ENCODE measurements around the gene UCK1.
"Not testable (repeated sequence)": the region's sequence is repeated elsewhere in the genome, so short reads cannot be mapped to it uniquely, and the experiment has no call there.

UCK1 gene

DNA sequence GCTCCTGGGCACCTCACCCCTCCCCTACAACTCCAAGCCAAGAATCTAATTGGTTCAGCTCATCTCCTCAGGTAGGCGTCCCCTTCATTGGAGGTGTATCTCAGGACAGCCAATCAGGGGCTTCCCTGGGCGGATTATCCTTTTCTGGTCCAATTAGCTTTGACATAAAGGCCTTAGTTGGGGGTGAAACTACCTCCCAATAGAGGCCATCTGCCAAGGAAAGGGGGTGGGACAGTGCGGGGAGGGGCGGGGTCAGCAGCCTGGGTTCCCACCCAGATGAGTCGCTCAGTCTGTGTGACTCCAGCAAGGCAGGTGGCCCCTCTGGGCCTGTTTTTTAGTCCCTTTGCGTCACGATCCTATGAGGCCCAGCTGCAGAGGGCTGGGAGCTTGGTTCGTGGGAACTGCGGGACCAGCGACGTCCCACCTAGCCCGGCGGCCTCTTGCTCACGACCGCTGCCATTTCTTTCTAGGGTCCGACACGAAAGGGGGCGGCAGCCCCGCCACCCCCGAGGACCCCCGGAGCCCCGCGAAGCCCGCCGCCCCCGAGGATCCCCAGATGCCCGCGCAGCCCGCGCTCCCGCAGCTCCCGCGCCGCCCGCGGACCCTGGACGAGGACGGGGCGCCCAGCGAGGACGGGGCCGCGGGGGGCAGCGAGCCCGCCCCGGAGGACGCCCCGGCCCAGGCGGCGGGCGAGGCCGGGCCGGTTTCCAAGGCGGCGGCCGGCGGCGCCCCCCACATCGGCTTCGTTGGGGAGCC lies 23.2 kb upstream of the UCK1 start:
- no peak for DNase-seq (ENCODE audit: low read depth in 2 of 2)

DNA sequence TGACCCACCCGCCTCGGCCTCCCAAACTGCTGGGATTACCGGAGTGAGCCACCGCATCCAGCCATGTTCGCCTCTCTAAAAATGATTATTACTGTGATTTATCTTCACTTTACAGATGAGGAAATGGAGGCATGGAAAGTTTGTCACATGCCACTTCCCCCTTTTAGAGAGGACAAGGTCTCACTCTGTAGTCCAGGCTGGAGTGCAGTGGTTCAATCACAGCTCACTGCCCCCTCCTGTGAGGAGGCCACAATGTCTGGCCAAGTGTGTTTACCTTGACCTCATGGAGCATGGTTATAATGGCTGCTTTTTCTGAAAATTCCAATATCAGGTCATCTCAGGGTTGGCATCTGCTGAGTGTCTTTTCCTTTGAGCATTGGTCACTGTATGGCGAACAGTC lies 21.0 kb upstream of the UCK1 start:
- DNase-seq (ENCODE audit: low read depth in 2 of 2), result no peak

DNA sequence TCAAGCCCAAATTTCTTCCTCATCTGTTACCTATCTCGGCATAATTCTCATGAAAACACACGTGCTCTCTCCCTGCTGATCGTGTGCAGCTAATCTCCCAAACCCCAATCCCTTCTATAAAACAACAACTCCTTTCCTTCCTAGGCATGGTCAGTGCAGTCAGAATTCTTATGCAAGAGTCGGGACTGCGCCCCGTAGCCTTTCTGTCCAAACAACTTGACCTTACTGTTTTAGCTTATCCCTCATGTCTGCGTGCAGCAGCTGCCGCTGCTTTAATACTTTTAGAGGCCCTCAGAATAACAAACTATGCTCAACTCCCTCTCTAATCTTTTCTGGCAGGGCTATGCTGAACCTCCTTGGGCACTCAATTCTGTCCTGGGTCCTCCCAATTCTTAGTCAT lies 19.4 kb upstream of the UCK1 start:
- not testable (repeated sequence) for DNase-seq (ENCODE audit: low read depth in 2 of 2)

DNA sequence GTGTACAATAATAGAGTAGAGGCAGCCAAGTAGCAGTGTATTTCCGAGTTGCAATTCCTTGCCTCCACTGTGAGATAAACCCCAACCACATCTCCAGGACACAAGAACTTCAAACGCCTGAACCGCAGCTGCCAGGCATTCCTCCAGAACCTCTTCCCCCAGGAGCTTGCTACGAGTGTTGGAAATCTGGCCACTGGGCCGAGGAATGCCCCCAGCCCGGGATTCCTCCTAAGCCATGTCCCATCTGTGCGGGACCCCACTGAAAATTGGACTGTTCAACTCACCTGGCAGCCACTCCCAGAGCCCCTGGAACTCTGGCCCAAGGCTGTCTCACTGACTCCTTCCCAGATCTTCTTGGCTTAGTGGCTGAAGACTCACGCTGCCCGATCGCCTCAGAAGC lies 18.1 kb upstream of the UCK1 start:
- DNase-seq (ENCODE audit: low read depth in 2 of 2), result not testable (repeated sequence)

DNA sequence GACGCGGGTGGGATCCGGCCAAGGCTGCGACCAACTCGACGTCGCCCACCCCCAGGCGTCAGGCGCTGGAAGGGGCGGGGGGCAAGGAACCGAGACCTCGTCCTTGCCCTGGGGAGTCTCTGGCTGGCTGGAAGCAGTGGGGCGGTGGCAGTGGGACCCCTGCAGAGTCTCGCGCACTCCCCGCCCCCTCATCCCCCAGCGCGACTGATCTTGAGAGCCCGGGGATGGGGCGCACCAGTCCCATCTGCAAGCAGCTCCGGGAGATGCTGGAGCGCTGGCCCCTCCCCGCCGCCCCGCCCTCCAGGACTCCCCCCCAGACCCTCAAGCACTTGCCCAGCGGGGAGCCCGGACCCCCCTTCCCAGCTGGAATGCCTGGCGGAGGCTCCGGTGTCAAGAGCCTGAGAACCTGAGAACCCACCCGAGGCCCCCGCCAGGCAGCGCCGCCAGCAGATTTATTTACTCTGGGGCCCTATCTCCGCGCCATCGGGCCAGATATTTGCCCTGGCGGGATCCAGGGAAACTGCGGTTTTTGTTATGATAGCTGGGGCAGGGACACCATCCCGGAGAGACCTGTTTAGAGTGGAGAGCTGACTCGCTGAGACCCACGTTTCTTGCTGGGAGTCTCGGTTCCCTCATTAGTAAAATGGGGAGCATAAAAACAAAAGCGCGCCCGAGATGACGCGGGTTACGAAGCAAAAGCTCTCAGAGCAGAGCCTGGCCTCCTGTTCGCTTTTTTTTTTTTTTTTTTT lies 15.4 kb upstream of the UCK1 start:
- no peak for DNase-seq (ENCODE audit: low read depth in 2 of 2)

DNA sequence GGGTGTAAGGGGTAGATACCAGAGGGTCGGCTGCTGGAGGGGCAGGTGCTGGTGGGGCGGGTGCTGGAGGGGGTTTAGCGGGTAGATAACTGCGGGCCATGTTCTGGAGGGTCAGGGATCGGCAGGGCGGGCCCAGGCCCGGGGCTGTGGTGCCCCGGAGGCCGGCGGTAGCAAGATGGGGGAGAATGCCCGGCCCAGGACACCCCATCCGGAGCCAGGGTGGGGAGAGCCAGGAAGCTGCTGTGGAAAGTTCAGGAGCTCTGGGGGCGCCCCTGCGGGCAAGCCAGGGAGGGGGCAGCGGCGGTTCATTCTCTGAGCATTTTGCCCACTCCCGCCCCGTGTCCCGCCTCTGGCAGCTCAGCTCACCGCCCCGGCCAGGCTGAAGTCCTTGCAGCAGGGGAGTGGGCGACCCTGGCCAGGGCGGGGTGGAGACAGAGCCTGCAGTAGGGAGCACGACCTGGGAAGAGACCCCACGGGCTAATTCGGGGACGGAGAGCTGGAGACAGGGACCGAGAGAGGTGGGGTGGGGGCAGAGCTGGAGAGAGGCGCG lies 14.8 kb upstream of the UCK1 start:
- no peak for DNase-seq (ENCODE audit: low read depth in 2 of 2)

DNA sequence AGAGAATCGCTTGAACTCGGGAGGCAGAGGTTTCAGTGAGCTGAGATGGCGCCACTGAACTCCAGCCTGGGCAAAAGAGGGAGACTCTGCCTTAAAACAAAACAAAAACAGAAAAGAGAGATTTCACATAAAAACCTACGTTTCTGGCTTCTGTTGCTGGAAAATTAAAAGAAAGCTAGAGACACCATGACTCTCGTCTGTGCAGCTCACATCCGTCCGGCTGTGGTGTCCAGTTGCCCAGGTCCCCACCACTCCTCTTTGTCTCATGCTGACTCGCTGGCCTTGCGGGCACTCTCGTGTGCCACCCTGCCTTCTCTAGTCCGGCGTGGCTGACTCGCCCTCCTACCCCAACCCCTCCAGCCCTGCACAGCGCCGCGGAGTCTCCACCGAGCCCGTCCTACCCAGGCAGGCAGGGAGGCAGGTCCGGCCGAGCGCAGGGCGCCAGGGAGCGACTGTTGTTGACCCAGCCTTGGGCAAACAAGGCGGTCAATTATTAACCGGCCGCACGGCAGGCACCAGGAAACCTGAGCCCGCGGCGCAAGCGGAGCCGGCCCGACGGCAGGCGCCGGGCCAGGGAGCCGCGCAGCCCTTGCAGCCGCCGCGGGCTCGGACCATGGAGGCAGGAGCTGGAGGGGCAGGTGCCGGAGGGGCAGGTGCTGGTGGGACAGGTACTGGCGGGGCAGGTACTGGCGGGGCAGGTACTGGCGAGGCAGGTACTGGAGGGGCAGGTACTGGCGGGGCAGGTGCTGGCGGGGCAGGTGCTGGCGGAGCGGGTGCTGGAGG lies 14.1 kb upstream of the UCK1 start, which contains the start of gene PRRT1B:
Gene PRRT1B (plus strand): TSS at position 521 of the 783 bp plus-strand sequence. CDS start 93 bp downstream, at position 614.
- no peak for DNase-seq (ENCODE audit: low read depth in 2 of 2)

DNA sequence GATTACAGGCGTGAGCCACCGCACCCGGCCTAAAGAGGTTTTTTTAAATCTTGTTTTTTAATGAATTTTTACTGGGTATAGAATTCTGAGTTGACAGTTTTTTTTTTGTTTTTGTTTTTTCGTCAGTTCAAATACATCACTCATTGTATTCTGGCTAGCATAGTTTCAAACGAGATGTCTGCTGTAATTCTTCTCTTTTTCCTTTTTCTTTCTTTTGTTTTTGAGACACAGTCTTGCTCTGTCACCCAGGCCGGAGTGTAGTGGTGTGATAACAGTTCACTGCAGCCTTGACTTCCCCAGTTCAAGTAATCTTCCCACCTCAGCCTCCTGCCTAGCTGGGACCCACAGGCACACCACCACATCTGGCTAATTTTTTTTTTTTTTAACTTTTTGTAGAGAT lies 12.1 kb upstream of the UCK1 start:
- no peak for DNase-seq (ENCODE audit: low read depth in 2 of 2)

DNA sequence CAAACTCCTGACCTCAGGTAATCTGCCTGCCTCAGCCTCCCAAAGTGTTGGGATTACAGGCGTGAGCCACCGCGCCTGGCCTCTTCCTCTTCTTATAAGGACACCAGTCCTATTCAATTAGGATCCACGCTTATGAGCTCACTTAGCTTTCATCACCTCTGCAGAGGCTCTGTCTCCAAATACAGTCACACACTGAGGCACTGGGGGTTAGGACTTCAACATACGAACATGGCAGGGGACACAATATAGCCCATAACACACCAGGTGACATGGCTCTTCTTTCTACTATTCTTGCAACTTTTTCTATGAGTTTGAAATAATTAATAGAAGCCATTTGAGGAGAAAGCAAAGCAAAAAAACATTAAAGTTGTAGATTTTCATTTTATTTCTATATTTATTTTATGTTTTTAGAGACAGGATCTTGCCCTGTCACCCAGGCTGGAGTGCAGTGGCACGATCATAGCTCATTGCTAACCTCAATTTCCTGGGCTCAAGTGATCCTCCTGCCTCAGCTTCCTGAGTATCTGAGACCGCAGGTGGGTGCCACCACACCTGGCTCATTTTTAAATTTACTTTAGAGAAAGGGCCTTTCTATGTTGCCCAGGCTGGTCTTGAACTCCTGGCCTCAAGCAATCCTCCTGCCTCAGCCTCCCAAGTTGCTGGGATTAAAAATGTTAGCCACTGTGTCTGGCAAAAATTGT lies 8.3 kb upstream of the UCK1 start:
- no peak for DNase-seq (ENCODE audit: low read depth in 2 of 2)

DNA sequence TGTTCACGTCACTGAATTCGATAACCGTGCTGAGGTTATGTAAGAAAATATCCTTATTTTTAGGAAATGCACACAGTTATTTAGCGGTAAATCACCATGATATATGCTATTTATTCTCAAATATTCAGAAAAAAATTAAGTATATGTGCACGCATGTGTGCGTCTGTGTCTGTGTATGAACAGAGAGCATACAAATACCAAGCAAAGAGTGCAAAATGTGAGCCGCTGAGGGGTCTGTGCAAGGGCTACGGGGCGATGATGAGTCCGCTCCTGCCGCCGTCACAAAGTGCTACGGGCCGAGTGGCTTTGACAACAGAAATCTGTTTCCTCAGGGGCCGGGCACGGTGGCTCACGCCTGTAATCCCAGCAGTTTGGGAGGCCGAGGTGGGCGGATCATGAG lies 6.9 kb upstream of the UCK1 start:
- DNase-seq (ENCODE audit: low read depth in 2 of 2), result no peak

DNA sequence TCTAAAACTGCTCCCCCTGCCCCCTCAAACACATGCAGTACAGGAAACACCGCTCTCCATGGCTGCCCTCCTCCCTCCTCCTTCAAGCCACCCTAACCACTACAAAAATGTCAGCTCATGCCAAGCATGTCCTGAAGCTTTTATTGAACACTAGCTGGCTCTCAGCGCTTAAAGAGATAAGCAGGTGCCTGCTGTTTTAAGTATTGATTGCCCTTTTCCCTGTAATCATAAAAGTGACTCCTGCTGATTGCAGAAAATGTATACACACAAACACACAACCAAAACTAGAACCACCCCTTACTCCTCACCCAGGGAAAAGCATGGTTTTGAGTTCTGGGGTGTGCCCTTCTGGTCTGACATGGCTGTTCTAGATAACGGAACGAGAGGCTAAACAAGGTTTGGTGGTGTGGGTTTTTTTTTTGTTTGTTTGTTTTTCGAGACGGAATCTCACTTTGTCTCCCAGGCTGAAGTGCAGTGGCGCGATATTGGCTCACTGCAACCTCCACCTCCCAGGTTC lies 3.7 kb upstream of the UCK1 start:
- no peak for DNase-seq (ENCODE audit: low read depth in 2 of 2)

DNA sequence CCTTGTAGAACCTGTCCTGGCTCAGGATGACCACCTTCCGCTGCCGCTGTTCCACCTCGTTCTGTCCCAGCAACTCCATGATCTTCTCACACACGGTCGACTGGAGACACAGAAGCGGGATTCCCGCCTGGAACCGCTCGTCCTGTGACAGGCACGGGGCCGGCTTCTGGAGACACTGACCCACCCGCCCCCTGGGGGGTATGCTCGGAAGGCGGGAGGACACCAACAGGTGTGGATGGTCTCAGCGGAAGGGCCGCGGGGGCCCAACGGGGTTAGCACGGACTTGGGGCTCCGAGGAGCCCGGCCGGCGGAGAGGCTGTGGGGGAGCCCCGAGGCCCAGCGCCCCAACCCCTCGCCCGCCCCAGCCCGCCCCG lies 530 bp downstream of the UCK1 start:
- no peak for DNase-seq (ENCODE audit: low read depth in 2 of 2)

DNA sequence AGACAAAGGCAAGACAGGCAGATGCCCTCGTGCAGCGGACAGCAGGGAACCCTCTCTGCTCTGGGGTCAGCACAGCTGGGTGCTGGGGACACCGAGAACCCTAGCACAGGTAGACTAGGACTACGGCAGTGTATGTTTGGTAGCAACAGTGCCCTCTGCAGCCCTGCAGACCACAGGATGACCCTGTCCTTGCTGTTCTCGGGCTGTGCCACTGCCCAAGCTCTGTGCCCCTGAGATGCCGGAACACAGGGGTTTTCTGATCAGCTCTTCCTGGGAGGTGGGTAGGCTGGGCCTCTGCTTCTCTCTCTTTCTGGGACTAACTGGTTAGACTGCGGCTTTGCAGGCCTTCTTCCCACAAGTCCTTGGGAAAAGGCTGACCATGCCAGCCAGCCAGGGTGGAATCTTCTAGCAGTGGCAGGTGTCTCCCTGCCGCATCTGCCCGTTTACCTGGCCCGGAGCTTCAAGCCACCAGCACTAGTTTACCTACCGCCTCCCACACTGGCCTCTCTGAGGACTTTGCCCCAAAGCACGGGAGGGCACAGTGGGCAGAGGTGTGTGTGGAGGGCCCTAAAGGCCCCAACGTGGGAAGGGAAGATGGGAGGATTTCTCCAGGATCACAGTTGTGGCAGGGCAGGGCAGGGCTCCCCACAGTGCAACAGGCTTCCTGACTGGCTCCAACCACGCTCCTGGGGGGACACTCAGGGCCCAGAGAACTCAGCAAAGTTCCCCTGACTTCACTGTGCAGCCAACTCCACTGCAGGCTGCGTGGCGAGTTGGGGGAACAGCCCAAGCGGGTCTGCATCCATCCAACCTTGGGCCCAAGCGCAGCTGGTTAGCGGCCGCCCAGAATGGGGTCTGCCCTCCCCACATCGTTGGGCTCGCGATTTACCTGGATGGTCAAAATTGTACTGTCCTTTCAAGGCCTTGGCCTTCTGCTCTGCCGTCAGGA lies 1.2 kb downstream of the UCK1 start:
- no peak for DNase-seq (ENCODE audit: low read depth in 2 of 2)

DNA sequence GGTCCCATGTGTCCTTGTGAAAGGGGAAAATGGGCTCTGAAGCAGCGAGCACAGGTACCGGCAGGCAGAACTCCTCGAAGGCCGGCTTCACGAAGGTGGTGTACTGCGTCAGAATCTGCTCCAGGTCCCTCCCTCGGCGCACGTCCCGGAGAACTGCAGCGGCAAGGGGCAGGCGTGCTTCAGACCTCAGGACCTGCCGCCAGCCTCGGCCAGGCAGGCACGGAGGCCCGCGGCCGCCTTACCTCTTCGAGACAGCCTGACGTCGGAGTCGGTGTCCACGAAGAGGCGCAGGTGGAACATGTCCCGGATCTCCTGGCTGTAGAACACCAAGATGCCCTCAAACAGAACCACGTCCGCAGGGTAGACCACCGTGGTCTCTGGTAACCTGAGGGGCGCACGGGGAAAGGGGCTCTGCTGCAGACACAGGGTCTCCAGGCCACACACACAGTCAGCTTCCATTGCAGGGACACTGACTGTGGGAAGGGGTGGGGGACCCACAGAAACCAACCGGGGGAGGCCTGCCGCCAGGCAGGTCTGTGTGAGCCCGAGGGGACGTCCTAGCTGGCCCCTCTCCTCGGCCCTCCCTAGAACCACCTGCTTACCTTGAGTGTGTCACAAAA lies 2.1 kb downstream of the UCK1 start:
- no peak for DNase-seq (ENCODE audit: low read depth in 2 of 2)

DNA sequence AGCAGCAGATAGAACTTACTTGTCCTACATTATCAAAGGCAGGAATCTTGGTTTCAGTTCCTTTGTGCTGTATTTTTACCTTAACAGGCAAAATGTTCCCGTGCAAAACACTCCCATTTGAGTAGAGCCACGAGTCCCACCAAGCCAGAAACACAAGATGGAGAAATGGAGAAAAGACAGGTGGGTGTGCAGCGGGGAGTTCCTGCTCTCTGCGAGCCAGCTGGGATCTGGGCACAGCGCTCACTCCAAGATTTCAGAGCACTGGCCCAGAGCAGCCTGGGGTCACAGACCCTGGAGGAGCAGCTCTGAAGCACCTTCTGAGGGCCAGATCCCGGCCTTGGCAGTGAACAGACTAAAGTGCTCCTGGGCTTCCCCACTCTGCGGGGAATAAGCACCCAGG lies 2.9 kb downstream of the UCK1 start:
- no peak for DNase-seq (ENCODE audit: low read depth in 2 of 2)

DNA sequence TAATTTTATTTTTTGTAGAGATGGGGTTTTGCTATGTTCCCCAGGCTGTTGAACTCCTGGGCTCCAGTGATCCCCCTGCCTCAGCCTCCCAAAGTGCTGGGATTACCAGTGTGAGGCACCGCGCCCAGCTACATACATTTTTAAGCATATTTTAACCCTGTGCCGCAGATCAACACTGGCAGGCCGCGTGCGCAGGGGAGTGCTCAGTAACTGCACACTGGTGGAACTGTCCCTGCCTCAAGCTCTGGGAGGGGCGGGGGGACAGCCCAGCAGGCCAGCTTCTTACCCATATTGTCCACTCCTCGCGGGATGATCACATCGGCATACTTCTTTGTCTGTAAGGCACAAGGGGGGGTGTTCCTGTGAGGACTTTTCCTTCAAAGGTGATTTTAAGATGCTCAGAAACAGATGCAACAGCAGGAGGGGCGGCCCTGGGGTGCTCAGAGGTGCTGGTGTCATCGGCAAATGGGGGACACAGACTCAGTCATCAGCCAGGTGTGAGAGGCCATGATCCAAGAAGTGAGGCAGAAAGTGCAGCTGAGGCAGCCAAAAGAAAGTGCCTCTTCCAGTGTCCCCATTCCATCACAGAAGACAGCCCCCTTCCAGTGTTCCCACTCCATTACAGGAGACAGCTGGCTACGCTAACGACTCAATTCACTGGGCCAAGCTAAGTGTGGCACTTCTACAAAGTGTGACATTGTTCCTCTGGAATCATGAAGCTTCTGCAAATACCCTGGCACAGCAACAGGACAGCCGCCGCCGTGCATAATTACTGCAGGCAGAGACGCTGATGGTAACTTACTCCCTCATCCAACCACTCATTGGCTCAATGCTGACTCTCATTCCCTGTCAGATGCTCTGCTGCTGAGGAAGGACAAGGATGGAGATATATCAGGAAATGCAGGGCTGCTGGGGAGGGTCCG lies 5.2 kb downstream of the UCK1 start:
- DNase-seq (ENCODE audit: low read depth in 2 of 2), result no peak

DNA sequence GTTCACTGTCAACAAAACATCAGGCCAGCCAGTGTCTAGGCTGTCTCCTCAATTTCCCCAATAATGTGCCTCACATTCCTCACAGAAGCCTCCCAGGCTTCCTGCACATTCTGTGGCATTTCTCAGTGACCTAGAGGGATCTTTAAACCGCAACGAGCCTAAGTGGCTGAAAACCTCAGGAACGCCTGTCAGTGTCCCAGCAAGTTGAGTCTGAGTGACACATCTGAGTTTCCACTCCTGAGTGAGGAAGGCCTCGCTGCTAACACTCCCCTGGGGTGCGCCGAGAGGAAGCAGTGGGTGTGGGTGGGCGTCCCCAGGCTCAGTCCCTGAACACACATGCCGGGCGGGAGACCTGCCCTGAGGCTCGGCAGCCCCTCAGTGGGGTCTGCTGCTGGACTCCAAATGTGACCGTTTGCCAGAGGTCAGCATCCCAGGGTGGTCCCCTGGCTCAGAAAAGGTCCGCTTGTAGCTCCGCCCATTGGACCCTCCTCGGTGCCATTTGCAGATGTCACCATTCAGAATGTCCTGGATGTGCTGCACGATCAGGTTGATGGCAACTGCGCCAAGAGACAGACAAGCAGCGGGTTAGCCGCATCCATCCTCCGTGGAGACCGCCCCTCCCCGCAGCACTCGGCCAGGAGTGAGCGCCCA lies 6.3 kb downstream of the UCK1 start:
- no peak for DNase-seq (ENCODE audit: low read depth in 2 of 2)

All from stimulated activated CD4-positive, alpha-beta T cell treated with anti-CD3 and anti-CD28 coated beads, Interleukin-12 subunit alpha, Interleukin-12 subunit beta, amount 100 ng/mL, for 24 hours (primary cell).